ENCODE data around the gene ATP5F1D. TPM values are rescaled to one million over a fixed set of nuclear protein-coding genes. Genes with fewer than 3 reads are reported as not detected.

ATP5F1D gene
- total and polyA plus RNA-seq, 2 of the 13 experiments (the other 11 are each of a cell fraction or from before 2014, with no cell fraction given): 39.4 to 78.7 TPM

DNA sequence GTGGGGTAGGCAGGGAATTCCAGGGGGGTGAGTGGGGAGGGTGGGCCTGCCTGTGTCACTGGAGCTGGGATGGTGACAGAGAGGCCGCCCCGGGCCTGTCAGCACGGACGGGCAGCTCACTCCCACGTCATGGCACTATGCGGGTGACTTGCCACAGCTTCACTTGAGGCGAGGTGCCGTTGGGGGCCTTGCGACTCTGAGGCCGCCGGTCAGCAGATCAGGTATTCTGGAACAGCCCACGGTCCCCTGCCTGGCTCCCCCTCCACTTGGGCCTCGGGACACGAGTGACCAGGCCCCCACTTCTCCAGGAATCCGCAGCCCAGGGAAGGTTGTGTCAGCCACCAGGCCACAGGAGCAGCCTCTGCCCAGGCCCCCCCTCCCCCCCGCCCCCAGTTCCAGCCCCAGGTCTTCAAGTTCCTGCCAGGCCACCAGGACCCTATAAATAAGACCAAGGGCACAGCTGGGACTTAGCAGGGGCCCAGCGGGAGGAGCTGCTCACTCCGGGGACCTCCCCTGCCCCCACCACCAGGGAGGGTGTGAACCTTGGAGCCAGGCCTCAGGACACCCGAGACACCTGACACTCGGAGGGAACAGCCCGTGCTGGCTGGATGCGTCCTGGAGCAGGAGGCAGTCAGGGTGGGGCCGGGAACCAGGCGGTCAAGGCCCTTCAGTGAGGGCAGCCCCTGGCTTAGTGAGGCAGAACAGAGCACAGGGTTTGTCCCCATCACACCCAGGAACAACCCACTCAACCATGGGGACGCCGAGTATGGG, 4.1 kb downstream of the ATP5F1D start (continued):
- TF ChIP-seq NR2C2 (CRISPR knock-in tag; IDR thresholded peaks at IDR 0.05; ENCODE audit: borderline replicate concordance): no peak
- TF ChIP-seq, protein P1, sequence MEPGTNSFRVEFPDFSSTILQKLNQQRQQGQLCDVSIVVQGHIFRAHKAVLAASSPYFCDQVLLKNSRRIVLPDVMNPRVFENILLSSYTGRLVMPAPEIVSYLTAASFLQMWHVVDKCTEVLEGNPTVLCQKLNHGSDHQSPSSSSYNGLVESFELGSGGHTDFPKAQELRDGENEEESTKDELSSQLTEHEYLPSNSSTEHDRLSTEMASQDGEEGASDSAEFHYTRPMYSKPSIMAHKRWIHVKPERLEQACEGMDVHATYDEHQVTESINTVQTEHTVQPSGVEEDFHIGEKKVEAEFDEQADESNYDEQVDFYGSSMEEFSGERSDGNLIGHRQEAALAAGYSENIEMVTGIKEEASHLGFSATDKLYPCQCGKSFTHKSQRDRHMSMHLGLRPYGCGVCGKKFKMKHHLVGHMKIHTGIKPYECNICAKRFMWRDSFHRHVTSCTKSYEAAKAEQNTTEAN (CRISPR knock-in tag; conservative IDR thresholded peaks at IDR 0.05): no peak
- no peak for TF ChIP-seq NFYC (CRISPR knock-in tag; IDR thresholded peaks at IDR 0.05)
- TF ChIP-seq CHD4 (IDR thresholded peaks at IDR 0.05; ENCODE audit: borderline replicate concordance, low read length): no peak
- no peak for TF ChIP-seq FOSL1 (CRISPR knock-in tag; IDR thresholded peaks at IDR 0.05; ENCODE audit: borderline replicate concordance)
- no peak for TF ChIP-seq PRMT3 (CRISPR knock-in tag; IDR thresholded peaks at IDR 0.05; ENCODE audit: borderline replicate concordance, low read depth)
- TF ChIP-seq TAF1 (CRISPR knock-in tag; IDR thresholded peaks at IDR 0.05): peak; percentile 43; the same call in 1 of the 2 replicates
- peak; percentile 20; the same call in 1 of the 2 replicates for TF ChIP-seq ARHGAP35 (CRISPR knock-in tag; IDR thresholded peaks at IDR 0.05; ENCODE audit: borderline replicate concordance)
- TF ChIP-seq, protein P2, sequence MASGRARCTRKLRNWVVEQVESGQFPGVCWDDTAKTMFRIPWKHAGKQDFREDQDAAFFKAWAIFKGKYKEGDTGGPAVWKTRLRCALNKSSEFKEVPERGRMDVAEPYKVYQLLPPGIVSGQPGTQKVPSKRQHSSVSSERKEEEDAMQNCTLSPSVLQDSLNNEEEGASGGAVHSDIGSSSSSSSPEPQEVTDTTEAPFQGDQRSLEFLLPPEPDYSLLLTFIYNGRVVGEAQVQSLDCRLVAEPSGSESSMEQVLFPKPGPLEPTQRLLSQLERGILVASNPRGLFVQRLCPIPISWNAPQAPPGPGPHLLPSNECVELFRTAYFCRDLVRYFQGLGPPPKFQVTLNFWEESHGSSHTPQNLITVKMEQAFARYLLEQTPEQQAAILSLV (CRISPR knock-in tag; IDR thresholded peaks at IDR 0.05; ENCODE audit: borderline replicate concordance): peak; percentile 53; the same call in 1 of the 2 replicates
- TF ChIP-seq, protein P3, sequence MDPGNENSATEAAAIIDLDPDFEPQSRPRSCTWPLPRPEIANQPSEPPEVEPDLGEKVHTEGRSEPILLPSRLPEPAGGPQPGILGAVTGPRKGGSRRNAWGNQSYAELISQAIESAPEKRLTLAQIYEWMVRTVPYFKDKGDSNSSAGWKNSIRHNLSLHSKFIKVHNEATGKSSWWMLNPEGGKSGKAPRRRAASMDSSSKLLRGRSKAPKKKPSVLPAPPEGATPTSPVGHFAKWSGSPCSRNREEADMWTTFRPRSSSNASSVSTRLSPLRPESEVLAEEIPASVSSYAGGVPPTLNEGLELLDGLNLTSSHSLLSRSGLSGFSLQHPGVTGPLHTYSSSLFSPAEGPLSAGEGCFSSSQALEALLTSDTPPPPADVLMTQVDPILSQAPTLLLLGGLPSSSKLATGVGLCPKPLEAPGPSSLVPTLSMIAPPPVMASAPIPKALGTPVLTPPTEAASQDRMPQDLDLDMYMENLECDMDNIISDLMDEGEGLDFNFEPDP (CRISPR knock-in tag; conservative IDR thresholded peaks at IDR 0.05): no peak
- no peak for TF ChIP-seq SRSF9 (IDR thresholded peaks at IDR 0.05; ENCODE audit: borderline replicate concordance, insufficient read depth, low read depth, low read length, poor library complexity, severe bottlenecking)
- TF ChIP-seq, protein P4, sequence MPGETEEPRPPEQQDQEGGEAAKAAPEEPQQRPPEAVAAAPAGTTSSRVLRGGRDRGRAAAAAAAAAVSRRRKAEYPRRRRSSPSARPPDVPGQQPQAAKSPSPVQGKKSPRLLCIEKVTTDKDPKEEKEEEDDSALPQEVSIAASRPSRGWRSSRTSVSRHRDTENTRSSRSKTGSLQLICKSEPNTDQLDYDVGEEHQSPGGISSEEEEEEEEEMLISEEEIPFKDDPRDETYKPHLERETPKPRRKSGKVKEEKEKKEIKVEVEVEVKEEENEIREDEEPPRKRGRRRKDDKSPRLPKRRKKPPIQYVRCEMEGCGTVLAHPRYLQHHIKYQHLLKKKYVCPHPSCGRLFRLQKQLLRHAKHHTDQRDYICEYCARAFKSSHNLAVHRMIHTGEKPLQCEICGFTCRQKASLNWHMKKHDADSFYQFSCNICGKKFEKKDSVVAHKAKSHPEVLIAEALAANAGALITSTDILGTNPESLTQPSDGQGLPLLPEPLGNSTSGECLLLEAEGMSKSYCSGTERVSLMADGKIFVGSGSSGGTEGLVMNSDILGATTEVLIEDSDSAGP (CRISPR knock-in tag; IDR thresholded peaks at IDR 0.05; ENCODE audit: borderline replicate concordance): no peak
- TF ChIP-seq ZNF10 (CRISPR knock-in tag; IDR thresholded peaks at IDR 0.05; ENCODE audit: borderline replicate concordance, low read depth): no peak
- no peak for TF ChIP-seq ZNF577 (CRISPR knock-in tag; IDR thresholded peaks at IDR 0.05; ENCODE audit: borderline replicate concordance, low read depth)
- no peak for TF ChIP-seq PCBP2 (optimal IDR thresholded peaks at IDR 0.05; ENCODE audit: low read depth, low read length, poor library complexity, severe bottlenecking)
- TF ChIP-seq ZNF775 (CRISPR knock-in tag; IDR thresholded peaks at IDR 0.05; ENCODE audit: borderline replicate concordance): no peak
- TF ChIP-seq FOSL2 (CRISPR knock-in tag; IDR thresholded peaks at IDR 0.05): peak; percentile 52
- TF ChIP-seq SMC3 (IDR thresholded peaks at IDR 0.05; ENCODE audit: low read length): no peak
- no peak for TF ChIP-seq PCBP1 (IDR thresholded peaks at IDR 0.05; ENCODE audit: borderline replicate concordance, low read depth, low read length)
- no peak for TF ChIP-seq CENPX (CRISPR knock-in tag; IDR thresholded peaks at IDR 0.05)
- TF ChIP-seq ZNF572 (CRISPR knock-in tag; IDR thresholded peaks at IDR 0.05): no peak
- peak; percentile 30; the same call in 1 of the 2 replicates for TF ChIP-seq KLF12 (CRISPR knock-in tag; IDR thresholded peaks at IDR 0.05; ENCODE audit: borderline replicate concordance)
- no peak for TF ChIP-seq ZNF235 (CRISPR knock-in tag; IDR thresholded peaks at IDR 0.05; ENCODE audit: borderline replicate concordance)

All from HepG2 (cell line).